Fibroblast of the aortic adventitia (primary cell): ENCODE measurements around the gene NOX5. TPM values are rescaled to one million over a fixed set of nuclear protein-coding genes. Genes with fewer than 3 reads are reported as not detected.

Experiments
- DNase-seq: peaks from one replicate; pipeline ENCODE4 v3.0.0-alpha.2; 2010; ENCODE audit warnings: low read depth
- H3K4me3 ChIP-seq: 2 replicates; pipeline ENCODE4 v1.5.1; 2011; ENCODE audit warnings: low read depth, mild to moderate bottlenecking, control low read depth, low read length, moderate library complexity
- total RNA-seq: library from RNA; depleted of rRNA; stranded (reverse); fragments of >200 nt; gene quantifications from 2 replicates; pipeline ENCODE4 v1.2.3, GENCODE V29; 2012; ENCODE audit warnings: low replicate concordance
- TF ChIP-seq, protein P1 (sequence below): IDR thresholded peaks from 2 replicates; pipeline ENCODE4 v1.5.1; 2011; ENCODE audit warnings: mild to moderate bottlenecking, low read length, control low read depth, inconsistent platforms; ENCODE audit not compliant: insufficient read depth

Gene NOX5
- total RNA-seq, 1 donor = 0.27 TPM

DNA sequence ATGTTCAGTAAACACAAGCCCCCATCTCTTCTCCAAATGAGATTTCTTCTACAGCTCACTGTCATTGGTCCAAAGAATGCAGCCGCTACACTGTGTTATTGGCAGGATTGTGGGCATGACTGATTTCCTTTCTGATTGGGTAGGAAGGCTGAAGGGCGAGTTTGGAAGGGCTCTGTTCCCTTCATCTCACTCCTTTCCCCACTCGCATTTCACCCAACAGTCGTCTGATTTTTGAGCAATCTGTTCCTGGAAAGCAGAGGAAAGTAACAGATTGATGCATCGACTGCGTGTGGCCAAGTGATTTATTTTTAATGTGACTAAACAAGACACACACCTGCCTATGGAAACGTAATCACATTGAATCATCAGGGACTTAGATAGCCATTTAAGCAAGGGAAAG is 55.5 kb downstream of the NOX5 start:
- no peak overlapping the region for H3K4me3 ChIP-seq
- no peak for DNase-seq
- TF ChIP-seq, protein P1, sequence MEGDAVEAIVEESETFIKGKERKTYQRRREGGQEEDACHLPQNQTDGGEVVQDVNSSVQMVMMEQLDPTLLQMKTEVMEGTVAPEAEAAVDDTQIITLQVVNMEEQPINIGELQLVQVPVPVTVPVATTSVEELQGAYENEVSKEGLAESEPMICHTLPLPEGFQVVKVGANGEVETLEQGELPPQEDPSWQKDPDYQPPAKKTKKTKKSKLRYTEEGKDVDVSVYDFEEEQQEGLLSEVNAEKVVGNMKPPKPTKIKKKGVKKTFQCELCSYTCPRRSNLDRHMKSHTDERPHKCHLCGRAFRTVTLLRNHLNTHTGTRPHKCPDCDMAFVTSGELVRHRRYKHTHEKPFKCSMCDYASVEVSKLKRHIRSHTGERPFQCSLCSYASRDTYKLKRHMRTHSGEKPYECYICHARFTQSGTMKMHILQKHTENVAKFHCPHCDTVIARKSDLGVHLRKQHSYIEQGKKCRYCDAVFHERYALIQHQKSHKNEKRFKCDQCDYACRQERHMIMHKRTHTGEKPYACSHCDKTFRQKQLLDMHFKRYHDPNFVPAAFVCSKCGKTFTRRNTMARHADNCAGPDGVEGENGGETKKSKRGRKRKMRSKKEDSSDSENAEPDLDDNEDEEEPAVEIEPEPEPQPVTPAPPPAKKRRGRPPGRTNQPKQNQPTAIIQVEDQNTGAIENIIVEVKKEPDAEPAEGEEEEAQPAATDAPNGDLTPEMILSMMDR = no peak

DNA sequence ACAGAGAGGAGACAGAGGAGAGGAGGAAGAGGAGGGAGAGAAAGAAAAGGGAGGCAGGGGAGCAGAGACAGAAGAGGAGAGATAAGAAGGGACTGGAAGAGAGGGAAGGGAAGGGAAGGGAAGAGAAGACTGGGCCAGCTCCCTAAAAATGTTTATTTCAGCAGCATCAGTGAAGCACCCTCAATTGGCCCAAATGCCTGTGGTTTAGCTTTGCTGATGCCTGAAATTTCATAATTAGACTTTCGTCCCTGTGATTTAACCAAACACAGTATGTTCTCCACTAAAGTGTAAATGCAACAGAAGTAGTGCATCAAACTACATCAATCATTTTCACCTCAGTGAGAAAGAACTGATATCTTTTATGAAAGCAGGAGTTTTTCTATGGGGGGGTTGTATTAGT is 55.9 kb downstream of the NOX5 start:
- TF ChIP-seq, protein P1 = no peak
- H3K4me3 ChIP-seq = no peak overlapping the region
- DNase-seq = no peak

DNA sequence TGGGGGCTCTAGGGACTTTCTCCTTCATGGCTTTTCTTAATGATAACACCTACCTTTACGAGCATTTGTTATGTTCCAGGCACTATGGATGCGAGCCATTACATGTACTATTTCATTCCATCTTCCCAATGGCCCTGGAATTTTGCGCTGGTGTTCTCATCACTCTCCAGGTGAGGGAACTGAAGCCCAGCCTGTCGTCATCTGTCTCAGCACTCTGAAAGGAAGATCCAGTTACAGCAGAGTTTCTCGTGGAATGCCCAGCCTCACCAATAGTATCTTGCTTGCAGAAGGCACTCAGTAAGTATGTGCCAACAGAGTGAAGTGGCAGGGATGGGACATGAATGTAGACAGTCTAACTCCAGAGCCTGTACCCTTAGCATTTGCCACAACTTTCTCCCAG is 56.8 kb downstream of the NOX5 start:
- DNase-seq = no peak

DNA sequence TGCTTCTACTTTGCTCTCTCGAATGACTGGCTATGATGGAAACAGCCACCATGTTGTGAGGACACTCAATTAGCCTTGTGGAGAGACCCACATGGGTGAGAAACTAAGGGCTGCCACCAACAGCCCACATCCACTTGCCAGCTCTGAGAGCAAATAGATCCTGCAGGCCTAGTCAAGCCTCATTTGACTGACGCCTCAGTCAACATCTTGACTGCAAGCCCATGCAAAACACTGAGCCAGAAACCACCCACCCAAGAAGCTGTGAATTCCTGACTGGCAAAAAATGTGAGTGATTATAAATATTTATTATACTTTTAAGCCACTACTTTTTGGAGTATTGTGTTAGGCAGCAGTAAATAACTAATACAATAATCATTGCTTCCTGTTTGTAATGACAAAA is 58.4 kb downstream of the NOX5 start:
- no peak overlapping the region for H3K4me3 ChIP-seq
- no peak for DNase-seq
- TF ChIP-seq, protein P1 = no peak

More for the DNA sequence above, 56.8 kb downstream of the NOX5 start:
- TF ChIP-seq, protein P1 = no peak
- H3K4me3 ChIP-seq = no peak overlapping the region

DNA sequence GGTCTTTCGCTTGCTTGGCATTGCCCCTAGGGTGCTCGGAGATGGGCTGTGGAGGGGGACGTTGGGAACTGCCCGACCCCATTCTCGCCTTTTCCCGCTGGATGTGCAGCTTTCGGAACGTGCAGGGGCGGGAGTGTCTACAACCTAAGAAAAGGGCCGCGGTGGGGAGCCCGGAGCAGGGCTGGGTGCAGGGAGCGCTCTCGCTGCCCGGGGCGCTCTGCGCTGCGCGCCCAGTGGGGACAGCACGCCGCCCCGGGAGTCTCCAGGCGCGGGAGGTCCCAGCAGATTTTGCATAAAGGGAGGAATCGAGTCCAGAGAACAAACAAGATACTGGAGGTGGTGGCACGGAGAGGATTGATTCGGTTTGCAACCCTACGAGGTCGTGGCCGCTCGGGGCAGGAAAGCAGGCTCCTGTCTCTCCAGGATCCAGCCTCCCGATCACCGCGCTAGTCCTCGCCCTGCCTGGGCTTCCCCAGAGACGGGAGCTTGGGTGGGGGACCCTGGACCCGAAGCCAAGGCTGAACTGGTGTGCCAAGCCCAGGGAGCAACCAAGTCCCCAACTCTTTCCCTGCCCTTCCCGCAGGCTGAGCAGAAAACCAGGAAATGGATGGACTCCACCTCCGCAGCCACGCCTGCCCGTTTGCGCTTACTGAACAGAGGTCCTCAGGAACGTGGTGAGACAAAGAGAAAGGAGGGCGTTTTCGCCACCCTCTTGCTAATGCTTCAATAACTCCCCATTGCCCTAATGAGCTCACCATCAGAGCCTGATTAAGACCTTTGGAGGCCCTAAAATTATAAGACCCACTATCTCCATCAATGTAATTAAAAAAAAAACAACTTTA is 59.7 kb downstream of the NOX5 start:
- DNase-seq = peak; percentile 42
- TF ChIP-seq, protein P1 = no peak
- peak overlapping the region; percentile 72 for H3K4me3 ChIP-seq

DNA sequence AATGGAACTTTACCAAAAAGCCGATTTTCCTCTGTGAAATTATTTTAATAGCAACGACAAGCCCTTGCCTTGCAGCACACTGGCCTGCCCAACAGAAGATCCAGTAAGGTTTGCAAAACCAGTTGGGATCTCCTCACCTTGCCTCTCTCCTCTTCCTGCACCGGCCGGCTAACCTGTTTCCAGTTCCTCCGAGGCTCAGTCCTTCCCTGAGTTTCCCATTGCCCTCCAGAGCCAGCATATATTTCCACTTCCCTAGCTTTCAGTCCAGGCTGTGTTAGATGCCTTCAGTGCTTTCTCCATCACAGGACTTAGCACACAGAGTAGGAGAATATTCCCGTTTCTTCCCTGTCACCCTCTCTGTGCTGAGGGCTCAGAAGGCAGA is 60.3 kb downstream of the NOX5 start:
- no peak for DNase-seq
- TF ChIP-seq, protein P1 = no peak
- no peak overlapping the region for H3K4me3 ChIP-seq
